IPS DF 4.7 (cell line): ENCODE data around the gene GLB1L2.
"Not testable (repeated sequence)": the region's sequence is repeated elsewhere in the genome, so short reads cannot be mapped to it uniquely, and the experiment has no call there.

ENCODE experiments used
- DNase-seq: peaks from one replicate; pipeline ENCODE4 v3.0.0-alpha.2; 2013; ENCODE audit warnings: low spot score; ENCODE audit errors: extremely low read depth

The GLB1L2 gene

GRCh38 chr11:134328433-134328832, 3.4 kb upstream of the GLB1L2 start:
- DNase-seq = no peak

- no peak for DNase-seq
Measured at GRCh38 chr11:134330611-134331353, 1.0 kb upstream of the GLB1L2 start.

GRCh38 chr11:134332189-134332631, 422 bp downstream of the GLB1L2 start:
- no peak for DNase-seq

GRCh38 chr11:134332782-134333181, 994 bp downstream of the GLB1L2 start:
- DNase-seq = no peak

- DNase-seq = no peak
Measured at GRCh38 chr11:134333312-134333711, 1.5 kb downstream of the GLB1L2 start.

- no peak for DNase-seq
Measured at GRCh38 chr11:134333946-134334345, 2.2 kb downstream of the GLB1L2 start.

- no peak for DNase-seq
Measured at GRCh38 chr11:134334796-134335571, 3.2 kb downstream of the GLB1L2 start.

GRCh38 chr11:134337051-134337450, 5.3 kb downstream of the GLB1L2 start:
- DNase-seq = no peak

GRCh38 chr11:134338068-134338467, 6.3 kb downstream of the GLB1L2 start:
- DNase-seq = no peak

GRCh38 chr11:134338654-134339053, 6.9 kb downstream of the GLB1L2 start:
- DNase-seq = no peak

- DNase-seq = no peak
Measured at GRCh38 chr11:134339756-134340155, 8.0 kb downstream of the GLB1L2 start.

GRCh38 chr11:134340354-134340964, 8.7 kb downstream of the GLB1L2 start:
- DNase-seq = no peak

GRCh38 chr11:134341805-134342571, 10.2 kb downstream of the GLB1L2 start:
- DNase-seq = no peak

GRCh38 chr11:134342572-134343340, 11.0 kb downstream of the GLB1L2 start:
- DNase-seq = no peak

- DNase-seq = no peak
Measured at GRCh38 chr11:134343646-134344045, 11.9 kb downstream of the GLB1L2 start.

- DNase-seq = not testable (repeated sequence)
Measured at GRCh38 chr11:134344497-134345236, 12.9 kb downstream of the GLB1L2 start.

- DNase-seq = no peak
Measured at GRCh38 chr11:134345237-134345550, 13.4 kb downstream of the GLB1L2 start.

- DNase-seq = no peak
Measured at GRCh38 chr11:134346101-134346975, 14.6 kb downstream of the GLB1L2 start.

GRCh38 chr11:134346976-134347350, 15.2 kb downstream of the GLB1L2 start:
- DNase-seq = no peak
